ENCODE measurements around the gene TTC7B. TPM values are rescaled to one million over a fixed set of nuclear protein-coding genes. Genes with fewer than 3 reads are reported as not detected.

Gene TTC7B
- polyA plus RNA-seq, 1 donor from 2014 or later = 19.9 TPM

DNA sequence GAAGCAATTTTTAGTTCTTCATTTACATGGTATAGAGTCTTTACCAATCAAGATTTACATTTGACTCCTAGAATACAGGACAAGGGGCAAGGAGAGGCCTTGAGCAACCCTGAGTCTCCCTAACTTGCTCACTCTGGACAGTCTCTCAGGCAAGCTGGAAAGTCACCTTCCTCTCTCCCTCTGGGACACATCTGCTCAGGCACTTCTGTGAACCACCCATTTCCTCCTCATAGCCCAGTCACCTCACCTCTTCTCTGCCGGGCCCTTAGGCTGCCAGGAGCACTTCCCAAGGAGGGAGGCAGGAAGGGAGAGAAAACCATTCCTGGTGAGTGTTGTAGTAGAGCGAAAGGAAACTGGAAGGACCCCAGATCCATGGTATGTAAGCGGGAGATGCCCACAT lies 202.8 kb downstream of the TTC7B start:
- H3K27ac ChIP-seq (ENCODE audit: low read length) = no peak overlapping the region
- TF ChIP-seq, protein P1, sequence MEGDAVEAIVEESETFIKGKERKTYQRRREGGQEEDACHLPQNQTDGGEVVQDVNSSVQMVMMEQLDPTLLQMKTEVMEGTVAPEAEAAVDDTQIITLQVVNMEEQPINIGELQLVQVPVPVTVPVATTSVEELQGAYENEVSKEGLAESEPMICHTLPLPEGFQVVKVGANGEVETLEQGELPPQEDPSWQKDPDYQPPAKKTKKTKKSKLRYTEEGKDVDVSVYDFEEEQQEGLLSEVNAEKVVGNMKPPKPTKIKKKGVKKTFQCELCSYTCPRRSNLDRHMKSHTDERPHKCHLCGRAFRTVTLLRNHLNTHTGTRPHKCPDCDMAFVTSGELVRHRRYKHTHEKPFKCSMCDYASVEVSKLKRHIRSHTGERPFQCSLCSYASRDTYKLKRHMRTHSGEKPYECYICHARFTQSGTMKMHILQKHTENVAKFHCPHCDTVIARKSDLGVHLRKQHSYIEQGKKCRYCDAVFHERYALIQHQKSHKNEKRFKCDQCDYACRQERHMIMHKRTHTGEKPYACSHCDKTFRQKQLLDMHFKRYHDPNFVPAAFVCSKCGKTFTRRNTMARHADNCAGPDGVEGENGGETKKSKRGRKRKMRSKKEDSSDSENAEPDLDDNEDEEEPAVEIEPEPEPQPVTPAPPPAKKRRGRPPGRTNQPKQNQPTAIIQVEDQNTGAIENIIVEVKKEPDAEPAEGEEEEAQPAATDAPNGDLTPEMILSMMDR (IDR thresholded peaks at IDR 0.05; ENCODE audit: poor library complexity, severe bottlenecking) = no peak
- TF ChIP-seq TAF1 (IDR thresholded peaks at IDR 0.05; ENCODE audit: low read depth) (no peak), POLR2AphosphoS5 (IDR thresholded peaks at IDR 0.05) (no peak), EZH2 (IDR thresholded peaks at IDR 0.05; ENCODE audit: borderline replicate concordance, insufficient read depth, low read length, poor library complexity, severe bottlenecking) (no peak), RAD21 (conservative IDR thresholded peaks at IDR 0.05) (no peak), SMC3 (conservative IDR thresholded peaks at IDR 0.05; ENCODE audit: poor library complexity) (no peak), MXI1 (conservative IDR thresholded peaks at IDR 0.05; ENCODE audit: poor library complexity, severe bottlenecking) (no peak), EP300 (conservative IDR thresholded peaks at IDR 0.05; ENCODE audit: poor library complexity, severe bottlenecking) (no peak)
- TF ChIP-seq, protein P2, sequence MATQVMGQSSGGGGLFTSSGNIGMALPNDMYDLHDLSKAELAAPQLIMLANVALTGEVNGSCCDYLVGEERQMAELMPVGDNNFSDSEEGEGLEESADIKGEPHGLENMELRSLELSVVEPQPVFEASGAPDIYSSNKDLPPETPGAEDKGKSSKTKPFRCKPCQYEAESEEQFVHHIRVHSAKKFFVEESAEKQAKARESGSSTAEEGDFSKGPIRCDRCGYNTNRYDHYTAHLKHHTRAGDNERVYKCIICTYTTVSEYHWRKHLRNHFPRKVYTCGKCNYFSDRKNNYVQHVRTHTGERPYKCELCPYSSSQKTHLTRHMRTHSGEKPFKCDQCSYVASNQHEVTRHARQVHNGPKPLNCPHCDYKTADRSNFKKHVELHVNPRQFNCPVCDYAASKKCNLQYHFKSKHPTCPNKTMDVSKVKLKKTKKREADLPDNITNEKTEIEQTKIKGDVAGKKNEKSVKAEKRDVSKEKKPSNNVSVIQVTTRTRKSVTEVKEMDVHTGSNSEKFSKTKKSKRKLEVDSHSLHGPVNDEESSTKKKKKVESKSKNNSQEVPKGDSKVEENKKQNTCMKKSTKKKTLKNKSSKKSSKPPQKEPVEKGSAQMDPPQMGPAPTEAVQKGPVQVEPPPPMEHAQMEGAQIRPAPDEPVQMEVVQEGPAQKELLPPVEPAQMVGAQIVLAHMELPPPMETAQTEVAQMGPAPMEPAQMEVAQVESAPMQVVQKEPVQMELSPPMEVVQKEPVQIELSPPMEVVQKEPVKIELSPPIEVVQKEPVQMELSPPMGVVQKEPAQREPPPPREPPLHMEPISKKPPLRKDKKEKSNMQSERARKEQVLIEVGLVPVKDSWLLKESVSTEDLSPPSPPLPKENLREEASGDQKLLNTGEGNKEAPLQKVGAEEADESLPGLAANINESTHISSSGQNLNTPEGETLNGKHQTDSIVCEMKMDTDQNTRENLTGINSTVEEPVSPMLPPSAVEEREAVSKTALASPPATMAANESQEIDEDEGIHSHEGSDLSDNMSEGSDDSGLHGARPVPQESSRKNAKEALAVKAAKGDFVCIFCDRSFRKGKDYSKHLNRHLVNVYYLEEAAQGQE (IDR thresholded peaks at IDR 0.05; ENCODE audit: borderline replicate concordance) = no peak
- peaks cover 3% of the 10 kb centered on the region for H3K36me3 ChIP-seq (ENCODE audit: insufficient read depth, low read length)
- H3F3A ChIP-seq (ENCODE audit: insufficient read depth, low read length, poor library complexity, severe bottlenecking) = no peaks in the 10 kb centered on the region
- H3K9ac ChIP-seq (ENCODE audit: low read length) = no peak overlapping the region
- H3K79me2 ChIP-seq (replicated peaks; ENCODE audit: insufficient read depth, low read length) = no peaks in the 10 kb centered on the region
- no peaks in the 10 kb centered on the region for H3K9me2 ChIP-seq (ENCODE audit: insufficient read depth, low read length)
- H3K27me3 ChIP-seq (ENCODE audit: insufficient read depth, low read depth, low read length) = no peaks in the 10 kb centered on the region
- H2AFZ ChIP-seq (ENCODE audit: low read depth, low read length) = no peak overlapping the region
- no peak overlapping the region for H3K4me2 ChIP-seq (ENCODE audit: low read length)
- no peak overlapping the region for H3K4me3 ChIP-seq (ENCODE audit: low read length)
- no peaks in the 10 kb centered on the region for H3K9me3 ChIP-seq (ENCODE audit: low read length)
- no peaks in the 10 kb centered on the region for H4K20me1 ChIP-seq (ENCODE audit: insufficient read depth)

DNA sequence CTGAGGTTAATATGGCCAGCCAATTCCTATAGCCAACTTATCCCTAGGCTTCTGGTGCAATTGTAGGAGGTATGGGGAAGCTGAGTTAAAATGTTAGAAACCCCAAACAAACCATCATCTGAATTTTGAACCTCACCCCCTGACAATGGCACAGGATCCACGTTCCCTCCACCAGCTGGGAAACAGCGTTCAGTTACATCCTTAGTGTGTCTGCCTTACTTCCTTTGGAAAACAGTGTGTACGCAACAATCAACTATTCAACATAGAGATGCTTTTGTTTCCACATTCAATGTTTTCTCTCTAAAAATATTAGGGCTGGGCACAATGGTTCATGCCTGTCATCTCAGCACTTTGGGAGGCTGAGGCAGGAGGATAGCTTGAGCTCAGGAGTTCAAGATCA lies 203.4 kb downstream of the TTC7B start:
- Histone ChIP-seq H3K79me2 (replicated peaks; ENCODE audit: insufficient read depth, low read length) (no peaks in the 10 kb centered on the region), H3K4me3 (ENCODE audit: low read length) (no peak overlapping the region), H3K27ac (ENCODE audit: low read length) (no peak overlapping the region), H3F3A (ENCODE audit: insufficient read depth, low read length, poor library complexity, severe bottlenecking) (no peaks in the 10 kb centered on the region), H3K4me2 (ENCODE audit: low read length) (no peak overlapping the region), H3K9ac (ENCODE audit: low read length) (no peak overlapping the region), H3K27me3 (ENCODE audit: insufficient read depth, low read depth, low read length) (no peaks in the 10 kb centered on the region), H3K9me3 (ENCODE audit: low read length) (no peaks in the 10 kb centered on the region), H3K36me3 (ENCODE audit: insufficient read depth, low read length) (peaks cover 3% of the 10 kb centered on the region), H3K9me2 (ENCODE audit: insufficient read depth, low read length) (no peaks in the 10 kb centered on the region), H4K20me1 (ENCODE audit: insufficient read depth) (no peaks in the 10 kb centered on the region), H2AFZ (ENCODE audit: low read depth, low read length) (no peak overlapping the region)
- no peak for TF ChIP-seq SMC3 (conservative IDR thresholded peaks at IDR 0.05; ENCODE audit: poor library complexity)
- TF ChIP-seq, protein P2 (IDR thresholded peaks at IDR 0.05; ENCODE audit: borderline replicate concordance) = no peak
